NCI-H1436 (cell line): ENCODE measurements around the gene LCN15.
"Not testable (repeated sequence)": the region's sequence is repeated elsewhere in the genome, so short reads cannot be mapped to it uniquely, and the experiment has no call there.

ENCODE experiments used
- DNase-seq: peaks from one replicate; lab custom pipeline; 2025; lab: John Stamatoyannopoulos, UW

LCN15 gene

DNA sequence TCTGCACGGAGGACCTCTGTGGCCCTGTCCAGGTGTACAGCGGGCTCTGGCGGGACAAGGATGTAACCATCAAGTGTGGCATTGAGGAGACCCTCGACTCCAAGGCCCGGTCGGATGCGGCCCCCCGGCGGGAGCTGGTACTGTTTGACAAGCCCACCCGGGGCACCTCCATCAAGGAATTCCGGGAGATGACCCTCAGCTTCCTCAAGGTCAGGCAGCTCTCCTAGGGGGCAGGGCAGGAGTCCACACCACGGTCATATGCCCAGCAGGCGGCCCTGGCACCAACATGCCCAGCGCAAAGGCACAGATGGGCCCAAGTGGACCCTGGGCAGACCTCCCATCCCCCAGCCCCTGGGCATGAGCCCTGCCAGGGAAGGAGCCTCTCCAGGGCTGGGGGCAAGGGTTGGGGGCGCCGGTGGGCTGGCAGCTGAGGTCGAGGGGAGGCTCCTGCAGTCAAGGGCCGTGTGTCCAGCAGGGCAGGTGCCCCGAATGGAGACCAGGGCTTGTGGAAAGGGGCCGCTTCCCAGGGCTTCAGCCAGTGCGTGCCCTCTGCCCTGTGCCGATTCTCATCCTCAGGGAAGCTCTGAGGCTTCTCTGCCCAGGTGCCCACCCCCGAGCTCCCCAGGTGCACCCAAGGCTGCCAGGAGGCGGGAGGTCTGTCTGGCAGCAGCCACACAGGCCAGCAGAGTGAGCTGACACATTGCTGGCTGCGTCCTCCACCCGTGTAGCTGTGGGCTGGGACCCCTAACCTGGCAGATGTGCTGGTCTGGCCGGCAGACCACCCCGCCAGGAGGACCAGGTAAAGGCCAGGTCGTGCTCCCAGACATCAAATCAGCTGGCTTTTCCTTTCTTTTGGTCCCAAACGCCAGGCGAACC, 42.0 kb downstream of the LCN15 start:
- no peak for DNase-seq

DNA sequence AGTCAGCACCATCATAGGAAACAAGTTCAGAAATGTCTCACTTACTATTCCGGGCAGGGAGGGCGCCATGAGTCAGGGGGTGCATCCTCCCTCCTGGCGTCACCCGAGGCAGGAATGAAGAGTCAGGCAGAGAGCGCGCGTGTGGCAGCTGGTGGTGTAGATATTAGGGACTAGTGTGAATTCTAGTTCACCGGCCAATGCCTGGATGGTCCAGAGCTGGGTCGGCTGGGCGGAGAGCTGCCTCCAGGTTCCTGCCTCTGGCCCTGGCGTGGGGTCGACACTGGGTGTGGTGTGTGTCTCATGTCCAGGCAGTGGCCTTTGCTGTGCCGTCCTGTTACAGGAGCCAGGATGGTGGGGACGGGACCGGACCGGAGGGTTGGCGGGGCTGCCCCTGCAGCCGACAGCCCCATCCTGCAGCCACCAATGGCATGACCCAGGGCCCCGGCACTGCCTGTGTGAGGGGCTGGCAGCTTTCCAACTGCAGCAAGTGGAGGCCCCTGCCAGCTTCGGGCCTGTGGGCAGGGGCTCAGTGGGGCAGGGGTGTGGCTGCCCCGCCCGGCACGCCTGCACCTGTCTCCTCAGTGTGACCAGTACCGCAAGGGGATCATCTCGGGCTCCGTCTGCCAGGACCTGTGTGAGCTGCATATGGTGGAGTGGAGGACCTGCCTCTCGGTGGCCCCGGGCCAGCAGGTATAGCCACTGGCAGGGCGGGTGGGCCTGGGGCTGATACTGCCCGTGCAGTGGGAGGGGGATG, 42.8 kb downstream of the LCN15 start:
- no peak for DNase-seq

DNA sequence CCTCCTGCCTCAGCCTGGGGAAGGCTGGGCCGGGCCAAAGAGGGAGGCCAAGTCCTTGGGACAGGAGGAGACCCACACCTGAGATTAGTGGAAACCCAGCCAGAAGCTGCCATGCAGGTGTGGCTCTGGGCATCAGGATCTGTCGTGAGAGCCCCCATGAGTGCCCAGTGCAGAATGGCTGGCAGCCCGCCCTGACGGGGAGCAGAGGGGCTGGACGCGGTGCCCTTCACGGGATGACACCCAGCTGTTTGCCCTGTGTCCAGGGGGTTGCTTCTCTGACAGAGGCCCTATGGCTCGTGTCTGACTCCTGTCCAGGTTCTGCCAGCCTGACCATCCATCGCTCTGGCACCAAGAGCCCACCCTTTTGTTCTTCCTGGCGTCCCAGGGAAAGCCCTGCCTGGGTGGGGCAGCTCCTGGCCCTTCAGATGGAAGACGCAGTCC, 43.4 kb downstream of the LCN15 start:
- DNase-seq, result no peak

DNA sequence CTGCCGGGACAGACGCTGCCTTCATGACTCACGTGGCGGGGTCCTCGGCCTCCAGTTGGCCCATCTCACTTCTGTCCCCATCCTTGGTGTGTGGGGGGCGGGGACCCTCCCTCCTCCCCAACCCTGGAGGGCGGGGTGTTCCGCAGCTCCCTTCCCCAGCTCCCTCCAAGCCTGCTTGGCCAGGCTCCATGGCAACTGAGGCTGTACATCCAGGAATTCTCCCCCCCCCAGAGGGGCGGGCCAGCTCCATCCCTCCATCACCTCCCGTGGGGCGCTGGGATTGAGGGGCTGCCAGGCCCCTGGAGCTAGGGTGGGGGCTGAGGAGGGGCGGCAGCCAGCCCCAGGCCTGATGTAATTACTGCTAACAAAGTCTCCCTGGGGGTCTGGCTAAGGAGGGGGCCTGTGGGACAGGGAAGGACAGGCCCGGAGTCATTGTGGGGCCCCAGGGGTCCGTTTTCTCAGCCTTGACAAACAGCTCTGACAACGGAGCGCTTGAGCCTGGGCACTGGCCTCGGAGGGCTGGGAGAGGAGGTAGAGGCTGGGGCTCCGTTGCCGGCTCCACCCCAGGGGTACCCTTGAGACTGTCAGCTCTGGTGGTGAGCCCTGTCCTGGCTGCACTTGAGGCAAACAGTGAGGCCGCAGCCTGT, 43.9 kb downstream of the LCN15 start:
- DNase-seq, result no peak

DNA sequence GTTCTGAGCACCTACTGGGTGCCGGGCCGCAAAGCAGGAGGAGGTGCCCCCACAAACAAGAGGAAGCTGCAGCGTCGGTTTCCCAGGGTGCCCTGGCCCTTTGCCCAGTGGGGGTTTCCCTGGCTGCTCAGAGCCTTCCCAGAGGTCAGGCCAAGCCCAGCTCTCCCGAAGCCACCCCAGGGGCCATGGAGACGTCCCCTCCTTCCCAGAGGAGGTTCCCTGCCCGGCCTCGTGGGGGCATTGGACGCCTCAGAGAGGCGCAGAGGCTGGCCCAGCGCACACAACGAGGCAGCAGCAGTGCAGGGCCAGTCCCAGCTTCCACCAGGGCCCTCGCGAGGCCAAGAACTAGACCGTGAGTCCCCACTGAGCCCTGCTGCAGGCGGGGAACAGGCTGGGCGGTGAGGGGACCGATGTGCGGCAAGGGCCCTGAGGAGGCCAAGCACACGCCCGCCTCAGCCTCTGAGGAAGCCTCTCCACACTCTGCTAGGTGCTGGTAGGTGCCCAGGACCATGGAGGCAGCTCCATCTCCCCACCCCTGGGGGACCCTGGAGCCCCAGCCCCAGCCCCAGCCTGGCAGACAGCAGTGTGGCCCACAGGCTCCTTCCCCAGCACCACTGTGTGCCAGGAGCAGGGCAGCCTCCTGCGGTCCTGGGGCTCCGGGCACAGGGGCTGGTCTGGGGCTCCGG, 45.0 kb downstream of the LCN15 start:
- DNase-seq, result no peak

DNA sequence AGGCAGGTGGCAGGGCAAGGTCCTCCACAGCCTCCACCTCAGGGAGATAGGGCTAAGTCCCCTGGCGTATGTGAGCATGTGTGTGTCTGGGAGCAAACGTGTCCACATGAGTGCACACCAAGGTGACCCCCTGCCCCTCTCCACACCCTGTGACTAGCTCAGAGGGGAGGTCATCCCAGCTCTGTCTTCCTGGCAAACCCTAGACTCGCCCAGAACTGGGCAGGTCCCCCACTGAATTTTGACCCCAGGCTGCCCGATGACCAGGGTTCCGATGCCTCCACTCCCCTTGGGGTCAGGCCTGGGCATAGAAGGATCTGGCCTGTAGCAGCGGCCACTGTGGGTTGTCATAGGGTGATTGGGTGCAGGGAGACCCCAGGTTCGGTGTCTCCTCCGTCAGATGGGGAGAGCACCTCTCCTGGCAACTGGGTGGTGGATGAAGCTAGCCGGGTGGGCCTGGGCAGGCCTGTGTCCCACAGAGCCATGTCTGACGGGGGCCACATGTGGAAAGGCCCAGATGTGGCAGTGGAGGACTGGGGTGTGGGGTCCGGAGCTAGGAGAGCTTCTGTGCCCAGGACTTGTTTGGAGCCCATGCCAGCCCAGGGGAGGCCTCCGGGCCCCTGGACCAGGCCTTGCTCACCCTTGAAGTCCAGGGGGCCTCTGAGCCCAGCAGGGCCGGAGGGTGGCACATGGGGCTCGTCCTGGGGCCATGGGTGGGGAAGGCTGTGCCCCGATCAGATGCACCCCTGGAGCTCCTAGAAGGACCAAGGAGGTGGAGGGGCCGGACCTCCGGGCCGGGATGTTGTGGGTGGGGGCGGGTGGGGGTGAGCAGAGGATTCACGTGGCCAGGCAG, 45.7 kb downstream of the LCN15 start:
- DNase-seq, result no peak

DNA sequence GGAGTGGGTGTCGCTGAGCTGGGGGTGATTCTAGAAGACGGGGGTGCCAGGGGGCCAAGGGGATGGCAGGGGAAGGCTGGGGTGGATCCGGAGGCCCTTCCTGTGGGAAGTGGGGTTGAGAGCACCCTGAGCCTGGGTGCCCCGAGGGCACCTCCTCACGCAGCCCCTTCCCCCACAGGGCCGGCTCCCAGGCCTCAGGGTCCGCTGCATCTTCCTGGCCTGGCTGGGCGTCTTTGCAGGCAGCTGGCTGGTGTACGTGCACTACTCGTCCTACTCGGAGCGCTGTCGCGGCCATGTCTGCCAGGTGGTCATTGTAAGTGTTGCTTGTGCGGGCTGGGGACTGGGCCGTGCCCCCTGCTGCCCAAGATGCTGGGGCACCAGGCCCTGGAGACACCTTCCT, 46.9 kb downstream of the LCN15 start:
- DNase-seq, result no peak

DNA sequence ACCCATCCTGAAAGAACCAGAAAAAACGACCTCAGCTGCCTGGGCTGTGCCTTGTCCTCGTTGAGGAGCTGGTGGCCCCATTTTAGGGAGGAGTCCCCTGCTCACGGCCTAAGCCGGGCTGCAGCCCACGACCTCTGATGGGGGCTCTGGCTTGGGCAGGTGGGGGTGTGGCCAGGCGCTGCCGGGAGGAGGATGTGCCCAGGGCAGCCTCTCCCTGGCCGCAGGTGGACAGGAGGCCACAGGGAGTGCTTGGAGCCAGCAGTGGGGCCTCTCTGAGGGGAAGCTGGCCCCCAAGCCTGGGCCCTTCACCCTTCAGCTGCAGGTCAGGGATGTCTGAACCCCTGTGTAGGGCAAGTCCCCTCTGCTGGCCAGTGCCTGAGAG, 49.4 kb downstream of the LCN15 start:
- DNase-seq, result no peak

DNA sequence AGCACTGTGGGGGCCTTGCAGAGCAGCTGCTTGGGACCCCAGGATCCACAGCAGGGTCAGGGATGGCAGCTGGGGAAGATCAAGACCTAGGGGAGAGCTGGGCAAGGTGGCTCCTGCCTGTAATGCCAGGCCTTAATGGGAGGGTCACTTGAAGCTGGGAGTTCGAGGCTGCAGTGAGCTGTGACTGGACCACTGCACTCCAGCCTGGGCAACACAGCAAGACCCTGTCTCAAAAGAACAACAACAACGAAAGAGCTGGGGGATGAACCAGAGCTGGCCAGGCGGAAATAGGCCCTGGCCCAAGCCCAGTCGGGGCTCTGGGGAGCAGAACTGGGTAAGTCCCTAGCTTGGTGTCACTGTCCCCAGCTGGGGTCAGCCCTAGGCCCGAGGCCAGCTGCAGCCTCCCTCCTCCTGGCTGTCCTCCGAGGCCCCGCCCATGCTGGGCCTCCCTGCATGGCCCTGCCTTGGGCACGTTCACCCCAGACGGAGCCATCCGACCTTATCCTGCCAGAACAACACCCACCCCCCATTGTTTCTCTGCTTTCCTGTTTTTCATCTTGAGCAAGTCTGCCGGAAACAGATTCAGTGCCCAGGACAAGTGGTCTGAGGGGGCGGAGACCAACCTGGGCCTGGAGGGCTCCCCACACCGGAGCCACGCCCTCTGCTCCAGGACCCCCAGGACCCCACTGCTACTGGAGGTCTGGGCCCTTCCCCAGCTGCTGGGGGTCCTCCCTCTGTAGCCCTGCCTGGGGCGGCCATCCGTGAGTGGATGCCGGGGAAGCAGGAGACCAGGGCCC, 50.0 kb downstream of the LCN15 start:
- DNase-seq, result no peak

DNA sequence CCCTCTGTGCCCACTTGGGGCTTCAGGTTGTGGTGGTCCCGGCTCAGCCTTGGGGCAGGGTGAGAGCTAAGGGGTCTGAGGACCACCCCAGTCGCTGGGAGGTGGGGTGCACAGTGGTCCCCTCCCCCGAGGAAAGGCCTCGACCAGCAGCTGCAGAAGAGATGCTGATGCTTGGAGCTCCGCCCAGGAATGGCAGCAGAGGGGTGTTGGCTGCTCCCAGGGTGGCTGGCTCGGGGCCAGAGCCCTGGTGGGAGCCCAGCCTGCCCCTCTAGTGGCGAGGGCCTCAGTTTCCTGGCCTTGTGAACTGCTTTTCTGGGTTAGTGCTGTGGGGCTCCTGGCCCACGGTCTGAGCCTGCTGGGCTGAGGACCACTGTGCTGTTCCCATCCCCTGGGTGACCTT, 50.8 kb downstream of the LCN15 start:
- no peak for DNase-seq

DNA sequence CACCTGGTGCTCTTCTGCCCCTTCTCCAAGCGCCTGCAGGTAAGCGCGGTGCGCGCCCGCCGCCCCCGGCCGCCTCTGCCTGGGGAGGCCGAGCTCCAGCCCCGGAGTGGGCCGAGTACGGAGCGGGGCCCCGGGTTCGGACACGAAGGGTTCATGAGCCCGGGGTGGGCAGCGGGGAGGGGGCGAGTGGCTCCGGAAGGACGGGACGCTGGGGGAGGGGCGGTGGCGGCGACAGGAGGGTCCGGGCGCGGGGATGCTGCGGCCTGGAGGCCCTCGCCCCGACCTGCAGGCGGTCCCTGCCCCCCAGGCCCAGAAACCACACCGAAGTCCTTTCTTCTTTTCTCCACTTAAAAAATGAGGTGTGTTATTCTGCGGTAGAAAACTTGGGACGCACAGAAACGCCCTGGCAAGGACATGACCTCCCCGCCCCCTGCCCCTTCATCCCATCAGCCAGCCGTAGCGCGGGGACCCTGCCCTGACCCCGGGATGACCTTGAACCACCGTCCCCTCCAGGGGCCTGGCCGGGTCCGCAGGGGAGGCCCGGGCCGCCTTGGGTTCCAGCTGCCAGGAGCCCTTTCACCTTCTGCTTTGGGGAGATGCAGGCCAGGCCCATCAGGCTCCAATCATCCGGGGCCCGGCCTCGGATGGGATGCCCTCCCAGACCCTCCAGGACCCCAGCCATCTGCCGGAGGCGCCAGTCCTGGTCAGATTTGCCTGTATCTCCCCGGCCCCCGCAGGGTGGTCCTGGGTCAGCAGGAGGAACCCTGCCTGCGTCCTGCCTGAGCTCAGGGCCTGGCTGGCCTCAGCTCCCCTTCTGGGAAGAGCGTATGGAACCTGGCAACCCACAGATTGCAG, 51.4 kb downstream of the LCN15 start:
- no peak for DNase-seq

DNA sequence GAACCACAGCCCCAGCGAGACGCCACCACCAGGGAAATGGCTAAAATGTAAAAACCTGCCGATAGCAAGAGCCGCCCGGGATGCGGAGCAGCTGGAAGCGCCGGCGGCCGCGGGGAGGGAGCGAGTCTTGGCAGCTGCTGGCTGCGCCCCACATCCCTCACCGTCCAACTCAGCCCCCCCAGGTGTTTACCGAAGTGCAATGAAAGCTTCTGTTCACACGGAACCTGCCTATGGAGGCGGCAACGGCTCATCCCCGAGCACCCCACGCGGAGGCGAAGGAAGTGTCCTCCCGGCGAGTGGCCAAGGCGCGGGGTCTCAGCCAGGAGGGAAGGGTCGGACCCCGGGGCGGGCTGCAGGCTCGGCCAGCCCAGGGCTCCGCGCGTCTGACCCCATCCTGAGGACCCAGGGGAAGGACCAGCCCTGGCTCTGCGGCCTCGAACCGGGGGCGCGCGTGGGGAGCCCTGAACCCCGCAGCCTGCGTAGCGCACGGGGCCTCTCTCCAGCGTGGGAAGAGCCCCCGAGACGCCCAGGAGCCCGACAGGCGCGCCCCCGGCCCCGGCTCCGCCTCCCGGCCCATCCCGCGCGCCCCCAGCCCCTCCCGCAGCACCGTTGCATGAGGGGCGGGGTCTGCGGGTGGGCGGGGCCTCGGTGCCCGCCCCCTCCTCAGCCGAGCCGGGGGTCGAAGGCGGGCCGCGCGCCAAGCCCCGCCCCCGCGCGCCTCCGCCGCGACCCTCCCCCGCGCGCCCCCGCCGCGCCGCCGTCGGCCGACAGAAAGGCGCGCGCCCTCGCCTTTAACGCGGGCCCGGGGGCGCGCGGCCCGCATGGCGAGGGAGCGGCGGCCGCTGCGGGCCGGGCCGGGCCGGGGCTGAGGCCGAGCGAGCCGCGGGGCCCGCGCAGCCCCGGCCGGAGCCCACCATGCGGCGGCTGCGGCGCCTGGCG, 52.3 kb downstream of the LCN15 start, which contains the start of gene DIPK1B:
DIPK1B (plus strand) TSS at position 822 of the 939 bp plus-strand sequence; CDS start at position 916, 94 bp downstream.
- peak; percentile 56 for DNase-seq

DNA sequence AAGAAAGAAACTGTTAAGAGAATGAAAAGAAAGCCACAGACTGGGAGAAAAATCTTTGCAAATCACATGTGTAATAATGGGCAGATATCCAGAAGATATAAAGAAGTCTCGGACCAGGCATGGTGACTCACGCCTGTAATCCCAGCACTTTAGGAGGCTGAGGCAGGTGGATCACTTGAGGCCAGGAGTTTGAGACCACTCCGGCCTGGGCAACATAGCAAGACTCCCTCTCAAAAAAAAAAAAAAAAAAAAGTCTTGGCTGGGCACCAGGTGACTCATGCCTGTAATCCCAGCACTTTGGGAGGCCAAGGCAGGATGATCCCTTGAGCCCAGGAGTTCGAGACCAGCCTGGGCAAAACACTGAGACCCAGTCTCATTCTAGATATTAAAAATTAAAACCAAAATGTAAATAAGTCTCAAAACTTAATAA, 53.1 kb downstream of the LCN15 start:
- DNase-seq, result not testable (repeated sequence)

DNA sequence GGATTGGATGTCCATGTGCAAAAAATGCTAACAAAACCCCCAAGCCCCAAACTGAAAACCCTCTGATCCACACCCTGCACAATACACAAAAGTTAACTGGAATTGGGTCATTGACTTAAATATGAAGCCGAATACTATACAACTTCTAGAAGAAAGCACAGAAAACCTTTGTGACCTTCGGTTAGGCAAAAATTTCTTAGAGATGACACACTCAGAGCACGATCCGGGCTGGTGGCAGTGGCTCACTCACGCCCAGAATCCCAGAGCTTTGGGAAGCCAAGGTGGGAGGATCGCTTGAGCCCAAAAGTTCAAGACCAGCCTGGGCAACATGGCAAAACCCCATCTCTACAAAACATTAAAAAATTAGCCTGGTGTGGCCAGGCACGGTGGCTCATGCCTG, 53.8 kb downstream of the LCN15 start:
- DNase-seq, result no peak
